HG03139 (cell line): ENCODE results near the gene PPP2R2C.

Experiments used
- ATAC-seq: cut with Tn5 transposase; IDR thresholded peaks from one replicate; pipeline ENCODE4 v1.9.1; 2021; ENCODE audit not compliant: unreplicated experiment

Gene PPP2R2C

DNA sequence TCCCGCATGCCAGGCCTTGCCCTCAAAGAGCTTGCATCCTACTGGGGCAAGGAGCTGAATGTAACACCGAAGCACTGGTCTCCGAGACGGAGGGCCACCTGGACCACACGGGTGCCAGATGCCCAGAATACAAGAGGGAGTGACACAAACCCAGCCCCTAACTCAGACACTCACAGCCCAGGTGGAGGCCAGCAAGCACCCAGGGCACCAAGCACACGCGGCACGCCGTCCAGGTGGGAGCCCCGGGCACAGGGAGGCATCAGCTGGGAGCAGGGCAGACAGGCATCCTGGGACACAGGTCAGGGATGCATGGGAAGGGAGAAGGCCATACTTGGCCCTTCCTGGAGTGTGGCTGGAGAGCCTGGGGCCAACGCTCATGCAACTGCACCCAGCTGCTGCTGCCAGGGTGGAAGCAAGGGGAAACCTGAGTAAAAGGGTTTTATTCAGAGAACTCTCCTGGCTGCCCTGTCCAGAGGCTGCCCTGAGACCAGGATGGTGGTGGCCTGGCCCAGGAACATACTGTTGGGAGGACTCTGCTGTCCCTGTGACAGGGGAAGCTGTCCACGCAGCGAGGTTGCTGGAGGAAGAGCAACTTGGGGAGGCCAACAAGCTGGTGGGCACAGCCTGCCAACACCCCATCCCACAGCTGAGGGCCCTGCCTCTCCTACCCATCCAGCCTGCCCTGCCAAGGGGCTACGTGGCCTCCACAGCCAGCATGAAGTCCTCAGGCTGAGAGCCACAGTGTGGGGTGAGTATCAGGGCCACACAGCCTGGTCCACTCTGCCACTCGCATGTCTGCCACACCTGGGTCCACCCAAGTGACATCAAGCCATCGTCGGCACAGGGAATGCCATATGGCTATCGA is 22.2 kb upstream of the PPP2R2C start:
- no peak for ATAC-seq

GRCh38 chr4:6493658-6494304 is 21.4 kb upstream of the PPP2R2C start:
- no peak for ATAC-seq

- ATAC-seq: no peak
Measured at GRCh38 chr4:6492861-6493657, 20.6 kb upstream of the PPP2R2C start.

- no peak for ATAC-seq
Measured at GRCh38 chr4:6492027-6492590, 19.7 kb upstream of the PPP2R2C start.

DNA sequence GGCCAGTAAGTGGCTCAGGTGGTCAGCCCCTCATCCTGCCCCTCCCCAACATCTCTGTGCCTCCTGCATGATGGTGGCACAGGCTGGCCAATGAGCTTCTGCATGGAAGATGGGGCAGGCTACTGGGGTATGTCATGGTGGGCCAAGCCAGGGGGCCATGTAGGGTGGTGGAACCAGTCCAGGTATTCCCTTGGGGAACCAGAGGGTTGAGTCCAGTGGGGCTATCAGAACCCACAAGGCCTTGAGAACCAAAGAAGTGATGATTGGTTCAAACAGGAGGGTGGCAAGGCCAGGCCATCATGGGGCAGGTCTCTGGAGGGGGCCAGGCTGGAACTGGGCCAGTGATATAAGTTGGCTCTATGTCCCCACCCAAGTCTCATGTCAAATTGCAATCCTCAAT is 18.8 kb upstream of the PPP2R2C start:
- ATAC-seq: no peak

DNA sequence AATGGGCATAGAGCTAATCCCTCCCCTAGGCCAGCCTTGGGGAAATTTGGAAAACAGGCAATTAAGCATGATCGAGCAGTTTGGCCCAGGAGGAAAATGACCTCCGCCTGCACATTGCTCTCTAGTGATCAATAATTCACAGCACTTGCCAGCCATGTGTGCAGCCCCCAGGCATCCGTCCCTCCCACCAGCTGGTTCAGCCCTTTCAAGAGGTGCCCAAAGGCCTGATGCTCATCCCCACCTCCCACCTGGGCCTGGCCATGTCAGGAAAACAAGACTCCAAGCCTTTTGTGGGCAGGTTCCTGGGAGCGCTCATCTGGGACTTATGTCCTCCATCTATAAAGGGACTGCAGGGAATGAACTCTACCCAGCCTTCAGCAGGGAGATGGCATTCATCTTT is 17.5 kb upstream of the PPP2R2C start:
- ATAC-seq: no peak

- ATAC-seq: no peak
Measured at GRCh38 chr4:6487466-6487865, 15.1 kb upstream of the PPP2R2C start.

DNA sequence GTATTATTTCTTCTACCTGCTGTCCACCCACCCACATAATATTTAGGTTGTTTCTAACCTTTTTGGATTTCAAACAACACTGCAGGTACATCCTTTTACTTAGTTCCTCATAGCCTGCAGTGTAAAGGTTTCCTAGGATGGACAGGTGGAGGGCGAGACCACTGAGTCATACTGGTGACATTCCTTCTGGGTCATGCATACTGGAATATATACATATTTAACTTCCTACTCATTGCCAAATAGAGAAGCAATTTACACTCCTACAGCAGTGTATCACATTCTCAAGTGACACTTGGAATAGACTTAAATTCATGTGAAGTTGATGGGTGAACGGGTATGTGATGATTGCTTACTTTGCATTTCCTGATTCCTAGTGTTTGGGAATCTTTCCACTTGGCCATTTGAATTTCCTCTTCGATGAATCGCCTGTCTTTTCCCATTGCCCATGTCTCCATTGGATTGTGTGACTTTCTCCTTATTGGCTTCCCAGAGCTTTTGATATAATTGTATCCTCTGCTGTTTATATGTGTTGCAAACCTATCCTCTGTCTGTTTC is 8.2 kb upstream of the PPP2R2C start:
- no peak for ATAC-seq

DNA sequence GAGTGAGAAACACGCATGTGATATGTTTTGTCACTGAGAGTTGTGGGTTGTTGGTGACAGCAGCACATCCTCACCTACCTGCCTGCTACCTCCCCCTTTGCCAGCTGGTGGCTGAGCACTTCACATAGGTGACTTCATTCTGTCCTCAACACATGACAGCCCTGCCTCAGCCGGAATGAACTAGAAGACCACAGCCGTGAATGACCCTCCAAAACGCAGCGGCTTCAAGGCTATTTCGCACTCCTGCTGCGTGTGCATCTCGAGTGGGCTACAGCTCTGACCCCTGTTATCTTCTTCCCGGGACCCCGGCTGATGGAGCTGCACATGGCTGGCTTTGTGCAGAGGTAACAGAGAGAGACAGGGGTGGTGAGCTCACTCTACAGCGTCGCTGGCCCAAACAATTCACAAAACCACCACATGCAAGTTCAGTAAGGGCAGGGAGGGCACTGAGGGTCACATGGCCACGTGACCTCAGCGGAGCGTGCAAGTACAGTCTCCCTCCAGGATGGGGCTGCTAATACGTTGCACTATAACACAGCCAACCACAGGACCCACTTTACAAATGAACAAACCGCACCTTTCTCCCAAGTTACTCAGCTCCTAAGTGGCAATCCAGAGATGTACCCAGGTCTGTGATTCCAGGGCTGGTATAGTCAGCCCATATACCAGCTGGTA is 6.3 kb upstream of the PPP2R2C start:
- no peak for ATAC-seq

- ATAC-seq: no peak
Measured at GRCh38 chr4:6476893-6477292, 4.5 kb upstream of the PPP2R2C start.

- no peak for ATAC-seq
Measured at GRCh38 chr4:6475492-6476020, 3.1 kb upstream of the PPP2R2C start.

GRCh38 chr4:6474705-6475457 is 2.5 kb upstream of the PPP2R2C start:
- no peak for ATAC-seq

DNA sequence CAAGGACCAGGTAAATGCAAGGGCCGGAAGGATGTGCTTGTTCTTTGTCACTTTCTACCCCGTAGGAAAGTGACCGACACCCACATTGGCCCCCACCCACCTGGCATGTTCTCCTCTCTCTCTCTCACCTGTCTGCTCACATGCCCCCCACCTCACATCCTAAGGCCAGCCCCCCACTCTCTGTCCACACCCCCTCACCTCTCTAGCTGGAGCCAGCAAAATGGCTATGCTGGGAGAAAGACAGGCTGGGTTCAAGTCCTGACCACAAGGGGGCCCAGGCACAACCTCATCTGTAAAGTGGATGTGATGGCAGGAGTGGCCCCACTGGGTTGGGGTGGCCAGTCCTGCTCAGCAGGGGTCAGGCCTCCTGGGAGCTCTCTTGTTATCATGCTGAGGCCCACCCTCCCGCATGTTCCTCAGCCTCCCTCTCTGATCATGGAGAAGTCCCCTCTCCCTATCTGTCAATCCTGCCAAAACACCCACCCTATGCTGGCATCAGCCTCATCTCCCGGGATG is 1.7 kb upstream of the PPP2R2C start:
- no peak for ATAC-seq

- ATAC-seq: no peak
Measured at GRCh38 chr4:6473264-6474052, 1.0 kb upstream of the PPP2R2C start.

GRCh38 chr4:6472008-6472386 is 417 bp downstream of the PPP2R2C start:
- ATAC-seq: no peak

DNA sequence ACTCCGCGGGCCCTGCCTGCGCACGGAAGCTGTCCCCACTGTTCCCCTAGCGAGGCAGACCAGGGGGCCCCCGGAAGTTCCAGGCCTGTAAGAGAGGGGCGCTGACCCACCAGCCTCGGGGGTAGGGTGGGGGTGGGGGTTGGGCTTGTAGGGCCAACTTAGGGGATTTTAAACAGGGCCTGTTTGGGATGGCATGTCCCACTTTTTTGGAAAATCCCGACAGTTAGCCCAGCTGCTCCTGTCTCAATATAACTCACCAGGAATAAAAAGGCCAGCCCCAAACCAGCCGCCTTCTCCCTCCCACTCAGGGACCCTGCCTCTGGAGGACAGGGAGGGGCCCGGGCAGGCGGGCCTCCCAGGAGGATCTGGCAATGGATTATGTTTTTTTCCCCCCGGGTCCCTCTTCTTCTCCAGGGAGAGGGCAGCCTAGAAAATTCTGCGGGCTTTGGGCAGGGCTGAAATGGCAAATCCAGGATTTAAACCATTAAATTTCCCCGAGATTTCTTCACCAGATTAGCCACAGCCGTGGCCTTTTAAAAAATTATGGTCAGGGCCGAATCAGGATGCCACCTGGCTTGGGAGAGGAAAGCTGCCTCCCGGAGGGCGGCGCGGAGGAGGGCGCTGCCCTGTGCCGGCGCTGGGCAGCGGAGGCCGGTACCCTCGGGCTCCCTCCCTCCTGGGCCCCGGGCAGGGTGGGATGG is 957 bp downstream of the PPP2R2C start:
- no peak for ATAC-seq

- no peak for ATAC-seq
Measured at GRCh38 chr4:6470502-6471306, 1.7 kb downstream of the PPP2R2C start.
